ENCODE measurements around the gene ZP3. TPM values are rescaled to one million over a fixed set of nuclear protein-coding genes. Genes with fewer than 3 reads are reported as not detected.
"Not testable (repeated sequence)": the region's sequence is repeated elsewhere in the genome, so short reads cannot be mapped to it uniquely, and the experiment has no call there.

The ZP3 gene
- 1 to 10 TPM in 1 of 3 donors, under 1 TPM in 1, not detected in 1; 0.49 to 5.0 TPM for polyA plus RNA-seq

GRCh38 chr7:76424413-76425111 lies at the start of gene ZP3:
Gene ZP3, plus strand, starts transcription at chr7:76424950. Its CDS starts 15 bp downstream, at chr7:76424965.
- H3K4me3 Mint-ChIP-seq: no peak within 1 kb of the TSS
- H3K36me3 Mint-ChIP-seq: no peaks in the 10 kb centered on the region
- H3K27ac Mint-ChIP-seq: no peak within 1 kb of the TSS
- peak; percentile 22 to 26 (median 23) for DNase-seq
- H3K9me3 Mint-ChIP-seq: peaks cover 0 to 1% (median 0%) of the 10 kb centered on the region in 6 donors
- peaks cover 0 to 9% (median 3%) of the 10 kb centered on the region in 3 donors for H3K27me3 Mint-ChIP-seq (ENCODE audit: low read depth in 3 of 3)
- H3K4me1 Mint-ChIP-seq: peaks cover 5 to 7% of the 10 kb centered on the region in 2 donors

DNA sequence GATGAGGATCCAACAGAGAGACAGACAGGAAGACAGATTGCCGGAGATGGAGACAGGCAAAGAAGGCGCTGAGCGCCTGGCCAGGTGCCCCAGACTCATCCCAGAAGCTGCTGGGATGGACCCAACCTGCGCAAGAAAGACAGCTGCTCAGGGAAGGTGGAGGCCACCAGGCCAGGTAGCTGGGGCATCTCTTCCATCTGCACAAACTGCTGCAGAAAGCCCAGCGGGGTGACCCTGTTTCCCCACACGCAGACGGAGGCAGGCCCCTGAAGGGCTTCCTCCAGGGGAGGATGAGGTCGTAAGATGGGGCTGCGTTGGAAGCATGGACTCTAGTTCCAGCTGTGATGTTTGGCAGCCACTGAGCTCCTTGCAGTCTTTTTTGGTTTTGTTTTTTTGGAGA lies 49.5 kb upstream of the ZP3 start:
- H3K36me3 Mint-ChIP-seq: no peaks in the 10 kb centered on the region
- H3K27ac Mint-ChIP-seq: no peak overlapping the region
- peaks cover 3 to 4% of the 10 kb centered on the region in 2 donors for H3K4me1 Mint-ChIP-seq
- no peak for DNase-seq
- H3K4me3 Mint-ChIP-seq: no peak overlapping the region
- H3K27me3 Mint-ChIP-seq (ENCODE audit: low read depth in 3 of 3): peaks cover 0 to 9% (median 5%) of the 10 kb centered on the region in 3 donors
- no peaks in the 10 kb centered on the region for H3K9me3 Mint-ChIP-seq

DNA sequence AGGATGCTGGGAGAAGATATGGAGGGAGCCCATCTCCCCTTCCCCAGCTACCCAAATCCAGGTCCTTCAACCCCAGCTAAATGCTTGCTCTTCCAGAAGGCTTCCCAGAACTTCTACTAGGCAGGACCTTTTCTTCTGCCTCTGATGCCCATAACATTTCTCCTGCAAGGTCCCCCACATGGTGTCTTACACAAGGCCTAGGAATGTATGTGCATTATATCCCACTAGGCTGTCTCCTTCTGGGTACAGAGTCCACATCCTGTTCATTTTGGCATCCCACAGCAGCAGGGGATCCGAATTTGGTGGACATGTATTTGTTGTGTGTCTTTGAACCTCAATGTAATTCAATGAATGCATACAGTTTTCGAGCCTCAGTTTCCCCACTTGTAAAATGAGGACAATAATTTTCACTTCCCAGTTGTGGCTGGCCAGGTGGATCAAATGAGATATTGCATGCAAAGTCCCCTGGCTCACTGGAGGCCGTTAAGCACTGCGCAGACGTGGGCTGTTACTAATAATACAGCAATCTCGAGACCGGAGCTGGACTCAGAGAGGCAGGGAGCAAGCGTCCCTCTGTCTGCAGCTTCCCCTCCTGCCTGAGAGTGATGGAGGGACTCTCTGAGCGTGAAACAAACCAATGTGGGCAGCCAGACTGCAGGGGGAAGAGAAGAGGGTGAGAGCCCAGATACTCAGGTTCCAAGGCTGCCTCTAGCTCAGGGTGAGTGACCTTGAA lies 47.4 kb upstream of the ZP3 start:
- Mint-ChIP-seq H3K27me3 (ENCODE audit: low read depth in 3 of 3) (peaks cover 0 to 5% (median 4%) of the 10 kb centered on the region in 3 donors), H3K9me3 (no peaks in the 10 kb centered on the region), H3K36me3 (no peaks in the 10 kb centered on the region), H3K4me3 (no peak overlapping the region), H3K27ac (peak overlapping the region in 1 of 6 donors; percentile 34), H3K4me1 (peaks cover 4 to 7% of the 10 kb centered on the region in 2 donors)
- DNase-seq: no peak

DNA sequence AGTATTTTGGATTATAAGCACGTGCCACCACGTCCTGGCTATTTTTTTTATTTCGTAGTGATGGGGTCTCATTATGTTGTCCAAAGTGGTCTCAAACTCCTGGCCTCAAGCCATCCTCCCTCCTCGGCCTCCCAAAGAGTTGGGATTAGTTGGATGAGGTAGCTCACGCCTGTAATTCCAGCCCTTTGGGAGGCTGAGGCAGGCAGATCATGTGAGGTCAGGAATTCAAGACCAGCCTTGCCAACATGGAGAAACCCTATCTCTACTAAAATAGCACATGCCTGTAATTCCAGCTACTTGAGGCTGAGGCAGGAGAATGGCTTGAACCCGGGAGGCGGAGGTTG lies 44.2 kb upstream of the ZP3 start:
- Mint-ChIP-seq H3K9me3 (no peaks in the 10 kb centered on the region), H3K27ac (peak overlapping the region in 4 of 6 donors; percentile 16 to 74 (median 32)), H3K27me3 (ENCODE audit: low read depth in 3 of 3) (peaks cover 0 to 1% (median 0%) of the 10 kb centered on the region in 3 donors), H3K4me1 (peaks cover 4 to 7% of the 10 kb centered on the region in 2 donors), H3K36me3 (no peaks in the 10 kb centered on the region), H3K4me3 (peak overlapping the region; percentile 80 to 85 (median 83))
- DNase-seq: no peak

- H3K27ac Mint-ChIP-seq: no peak overlapping the region
- no peaks in the 10 kb centered on the region for H3K9me3 Mint-ChIP-seq
- no peaks in the 10 kb centered on the region for H3K36me3 Mint-ChIP-seq
- no peak for DNase-seq
- H3K4me3 Mint-ChIP-seq: no peak overlapping the region
- peaks cover 0 to 1% (median 0%) of the 10 kb centered on the region in 3 donors for H3K27me3 Mint-ChIP-seq (ENCODE audit: low read depth in 3 of 3)
- H3K4me1 Mint-ChIP-seq: peaks cover 4 to 7% of the 10 kb centered on the region in 2 donors
Measured at GRCh38 chr7:76381814-76382213, 42.9 kb upstream of the ZP3 start.

DNA sequence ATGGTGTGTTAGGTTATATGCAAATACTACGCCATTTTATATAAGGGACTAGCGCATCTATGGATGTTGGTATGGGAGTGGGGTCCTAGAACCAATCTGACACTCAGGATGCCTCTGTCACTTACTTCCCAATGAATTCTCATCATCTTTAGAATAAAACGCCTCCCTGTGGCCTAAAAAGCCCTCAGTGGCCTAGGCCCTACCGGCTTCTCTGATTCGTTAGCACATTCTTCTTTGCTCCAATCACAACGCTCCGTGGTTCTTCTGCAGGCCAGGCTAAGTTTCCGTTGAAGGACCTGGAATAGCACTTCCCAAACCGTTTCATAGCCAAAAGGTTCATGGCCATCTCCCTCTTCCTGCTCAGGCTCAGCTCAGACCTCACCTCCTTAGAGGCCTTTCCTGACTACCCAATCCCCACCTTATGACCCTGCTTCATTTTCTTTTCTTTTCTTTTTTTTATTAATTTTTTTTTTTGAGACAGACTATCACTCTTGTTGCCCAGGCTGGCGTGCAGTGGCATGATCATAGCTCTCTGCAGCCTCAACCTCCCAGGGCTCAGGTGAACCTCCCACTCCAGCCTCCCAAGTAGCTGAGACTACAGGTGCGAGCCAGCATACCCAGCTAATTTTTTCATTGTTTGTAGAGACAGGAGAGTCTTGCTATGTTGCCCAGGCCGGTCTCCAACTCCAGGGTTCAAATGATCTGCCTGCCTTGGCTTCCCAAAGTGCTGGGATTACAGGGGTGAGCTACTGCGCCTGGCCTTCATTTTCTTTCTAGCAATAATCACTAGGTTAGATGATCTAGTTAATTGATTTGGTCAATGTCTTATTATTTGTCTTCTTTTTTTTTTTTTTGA lies 41.4 kb upstream of the ZP3 start:
- Mint-ChIP-seq H3K4me3 (no peak overlapping the region), H3K27ac (peak overlapping the region in 1 of 6 donors; percentile 11), H3K36me3 (no peaks in the 10 kb centered on the region), H3K4me1 (peaks cover 4 to 7% of the 10 kb centered on the region in 2 donors), H3K27me3 (ENCODE audit: low read depth in 3 of 3) (peaks cover 0 to 1% (median 0%) of the 10 kb centered on the region in 3 donors), H3K9me3 (no peaks in the 10 kb centered on the region)
- DNase-seq: no peak

DNA sequence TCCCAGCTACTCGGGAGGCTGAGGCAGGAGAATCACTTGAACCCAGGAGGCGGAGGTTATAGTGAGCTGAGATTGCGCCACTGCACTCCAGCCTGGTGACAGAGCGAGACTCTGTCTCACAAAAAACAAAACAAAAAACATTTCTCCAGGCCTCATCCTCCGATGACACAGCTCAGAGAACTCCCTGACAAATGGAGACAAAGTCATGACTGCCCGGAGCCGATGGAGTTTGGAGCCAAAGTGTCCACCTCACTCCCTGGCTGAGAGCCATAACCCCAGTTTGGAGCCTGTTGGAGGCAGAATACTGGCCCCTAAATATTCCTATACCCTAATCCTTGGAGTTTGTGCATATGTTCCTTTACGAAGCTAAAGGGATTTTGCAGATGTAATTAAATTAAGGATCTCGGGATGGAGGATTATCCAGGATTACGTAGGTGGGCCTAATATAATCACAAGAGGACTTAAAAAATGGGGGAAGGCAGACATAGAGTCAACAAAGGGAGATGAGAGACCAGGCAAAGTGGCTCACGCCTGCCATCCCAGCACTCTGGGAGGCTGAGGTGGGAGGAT lies 38.0 kb upstream of the ZP3 start:
- Mint-ChIP-seq H3K27ac (no peak overlapping the region), H3K9me3 (no peaks in the 10 kb centered on the region), H3K27me3 (ENCODE audit: low read depth in 3 of 3) (peaks cover 0 to 1% (median 0%) of the 10 kb centered on the region in 3 donors), H3K36me3 (no peaks in the 10 kb centered on the region), H3K4me3 (no peak overlapping the region), H3K4me1 (no peaks in the 10 kb centered on the region)
- DNase-seq: no peak

DNA sequence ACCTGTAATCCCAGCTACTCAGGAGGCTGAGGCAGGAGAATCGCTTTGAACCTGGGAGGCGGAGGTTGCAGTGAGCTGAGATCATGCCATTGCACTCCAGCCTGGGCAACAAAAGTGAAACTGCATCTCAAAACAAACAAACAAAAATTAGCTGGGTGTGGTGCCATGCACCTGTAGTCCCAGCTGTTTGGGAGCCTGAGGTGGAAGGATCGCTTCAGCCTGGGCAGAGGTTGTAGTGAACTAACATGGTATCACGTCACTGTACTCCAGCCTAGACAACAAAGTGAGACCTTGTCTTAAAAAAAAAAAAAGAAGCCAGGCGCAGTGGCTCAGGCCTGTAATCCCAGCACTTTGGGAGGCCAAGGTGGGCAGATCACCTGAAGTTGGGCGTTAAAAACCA lies 37.0 kb upstream of the ZP3 start:
- not testable (repeated sequence) for H3K27ac Mint-ChIP-seq; DNase-seq; H3K36me3 Mint-ChIP-seq; H3K4me3 Mint-ChIP-seq; H3K4me1 Mint-ChIP-seq; H3K27me3 Mint-ChIP-seq (ENCODE audit: low read depth in 3 of 3); H3K9me3 Mint-ChIP-seq

- Mint-ChIP-seq H3K4me3 (no peak overlapping the region), H3K27me3 (ENCODE audit: low read depth in 3 of 3) (peaks cover 0 to 4% (median 0%) of the 10 kb centered on the region in 3 donors), H3K9me3 (no peaks in the 10 kb centered on the region), H3K27ac (no peak overlapping the region), H3K36me3 (no peaks in the 10 kb centered on the region), H3K4me1 (peaks cover 8 to 10% of the 10 kb centered on the region in 2 donors)
- DNase-seq: no peak
Measured at GRCh38 chr7:76390092-76390491, 34.7 kb upstream of the ZP3 start.

DNA sequence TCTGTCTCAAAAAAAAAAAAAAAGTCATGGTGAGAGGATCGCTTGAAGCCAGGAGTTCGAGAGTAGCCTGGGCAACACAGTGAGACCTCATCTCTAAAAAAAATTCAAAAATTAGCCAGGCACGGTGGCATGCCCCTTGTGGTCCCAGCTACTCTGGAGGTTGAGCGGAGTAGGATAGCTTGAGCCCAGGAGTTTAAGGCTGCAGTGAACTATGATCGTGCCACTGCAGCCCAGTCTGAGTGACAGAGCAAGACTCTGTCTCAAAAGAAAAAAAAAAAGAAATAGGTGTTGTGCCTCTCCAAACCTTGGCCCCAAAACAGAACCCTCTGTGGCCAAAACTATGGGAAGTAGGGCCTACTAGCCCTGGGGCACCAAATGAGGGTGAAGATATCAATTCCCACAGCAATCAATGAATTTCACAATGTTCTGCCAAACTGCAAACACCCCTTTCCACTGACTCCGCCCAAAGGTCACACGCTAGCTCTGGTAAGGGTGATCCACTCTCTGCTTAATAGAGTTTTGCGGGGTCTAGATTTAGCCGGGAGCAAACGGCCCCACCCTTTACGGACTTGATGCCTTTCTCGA lies 32.1 kb upstream of the ZP3 start:
- Mint-ChIP-seq H3K9me3 (no peaks in the 10 kb centered on the region), H3K27me3 (ENCODE audit: low read depth in 3 of 3) (peaks cover 0 to 10% (median 0%) of the 10 kb centered on the region in 3 donors), H3K36me3 (no peaks in the 10 kb centered on the region), H3K27ac (peak overlapping the region; percentile 81 to 96 (median 89)), H3K4me1 (peaks cover 14 to 17% of the 10 kb centered on the region in 2 donors), H3K4me3 (peak overlapping the region; percentile 85 to 89 (median 87))
- DNase-seq: no peak

DNA sequence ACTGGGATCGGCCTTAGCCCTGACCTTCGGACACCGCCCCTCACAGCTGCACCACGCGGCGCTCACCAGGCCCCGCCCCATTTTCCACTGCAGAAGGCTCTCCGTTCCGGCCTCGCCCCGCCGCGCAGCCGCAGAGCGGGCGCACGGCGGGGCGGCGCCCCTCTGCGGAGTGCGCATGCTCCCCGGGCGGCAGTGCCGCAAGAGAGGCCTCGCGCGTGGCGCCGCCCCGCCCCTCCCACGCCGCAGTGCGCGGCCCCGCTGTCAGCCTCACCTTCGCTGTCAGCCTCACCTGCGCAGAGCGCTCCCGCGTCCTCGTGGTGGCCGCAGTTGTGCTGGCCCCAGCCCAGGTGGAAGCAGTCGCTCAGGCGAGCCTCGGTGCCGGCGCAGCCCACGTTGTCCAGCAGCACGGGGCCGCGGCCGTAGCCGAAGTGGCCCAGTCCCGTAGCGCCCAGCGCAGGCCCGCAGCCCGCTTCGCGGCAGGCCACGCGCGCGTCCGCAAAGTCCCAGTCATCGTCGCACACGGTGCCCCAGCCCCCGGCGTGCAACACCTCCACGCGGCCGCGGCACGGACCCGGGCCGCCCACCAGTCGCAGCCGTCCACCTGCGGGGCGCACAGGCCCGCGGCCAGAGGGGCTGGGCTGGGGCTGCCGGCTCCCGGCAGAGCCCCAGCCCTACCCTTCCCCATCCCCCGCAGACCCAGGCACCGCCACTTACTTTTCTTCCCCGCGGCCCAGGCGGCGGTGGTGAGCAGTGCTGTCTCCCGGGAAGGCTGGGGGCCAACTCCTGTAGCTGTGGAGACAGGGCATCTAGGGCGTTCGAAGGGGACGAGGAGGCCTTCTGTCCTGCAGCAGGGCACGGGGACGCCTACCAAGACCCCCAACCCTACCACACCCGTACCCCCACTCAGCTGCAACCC lies 31.4 kb upstream of the ZP3 start:
- Mint-ChIP-seq H3K27me3 (ENCODE audit: low read depth in 3 of 3) (peaks cover 0 to 10% (median 3%) of the 10 kb centered on the region in 3 donors), H3K27ac (peak overlapping the region; percentile 81 to 96 (median 89)), H3K9me3 (no peaks in the 10 kb centered on the region), H3K4me3 (peak overlapping the region; percentile 85 to 89 (median 87)), H3K4me1 (peaks cover 20 to 21% of the 10 kb centered on the region in 2 donors), H3K36me3 (no peaks in the 10 kb centered on the region)
- peak; percentile 82 to 89 (median 86) for DNase-seq

DNA sequence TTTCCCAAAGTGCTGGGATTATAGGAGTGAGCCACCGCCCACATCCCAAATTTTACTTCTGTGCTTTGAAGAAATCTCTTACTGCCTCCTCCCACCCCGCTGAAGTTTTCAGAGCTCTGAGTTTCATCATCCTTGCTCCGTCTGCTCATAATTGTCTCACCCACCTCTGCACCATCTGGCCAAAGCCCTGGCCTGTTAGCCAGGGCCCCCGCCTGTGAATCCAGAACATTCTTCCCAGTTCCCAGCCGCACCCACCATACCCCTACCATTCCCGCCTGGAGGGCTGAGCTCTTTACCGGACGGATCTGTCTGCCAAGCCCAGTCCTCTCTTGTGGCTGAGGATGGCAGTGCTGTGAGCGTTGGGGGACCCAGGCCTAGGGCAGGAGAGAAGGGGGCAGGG lies 29.8 kb upstream of the ZP3 start:
- H3K27me3 Mint-ChIP-seq (ENCODE audit: low read depth in 3 of 3): peaks cover 0 to 10% (median 3%) of the 10 kb centered on the region in 3 donors
- H3K27ac Mint-ChIP-seq: peak overlapping the region in 1 of 6 donors; percentile 34
- H3K9me3 Mint-ChIP-seq: no peaks in the 10 kb centered on the region
- peak overlapping the region in 3 of 5 donors; percentile 12 to 39 (median 30) for H3K4me3 Mint-ChIP-seq
- H3K4me1 Mint-ChIP-seq: peaks cover 20 to 21% of the 10 kb centered on the region in 2 donors
- no peaks in the 10 kb centered on the region for H3K36me3 Mint-ChIP-seq
- DNase-seq: no peak
